Fibroblast of lung (primary cell): ENCODE data around the gene MAP3K3. TPM values are rescaled to one million over a fixed set of nuclear protein-coding genes. Genes with fewer than 3 reads are reported as not detected.

Source experiments
- DNase-seq, 2 donors: peaks; one replicate each; pipeline versions ENCODE4 v3.0.0 to v3.0.0-alpha.2; 2010; ENCODE audit warnings: low read depth in 2 of 2
- H2AFZ ChIP-seq: 2 replicates; pipeline ENCODE4 v1.5.1; 2012; ENCODE audit warnings: low read length, control low read depth, inconsistent platforms
- H3K27ac ChIP-seq: 2 replicates; pipeline ENCODE4 v1.5.1; 2011; ENCODE audit warnings: low read length, control low read depth; ENCODE audit not compliant: insufficient read depth
- H3K27me3 ChIP-seq: 2 replicates; pipeline ENCODE4 v1.5.1; 2011; ENCODE audit warnings: mild to moderate bottlenecking, low read length; ENCODE audit not compliant: control insufficient read depth, insufficient read depth
- H3K36me3 ChIP-seq: 2 replicates; pipeline ENCODE4 v1.5.1; 2011; ENCODE audit warnings: low read length; ENCODE audit not compliant: control insufficient read depth, insufficient read depth
- H3K4me1 ChIP-seq: 2 replicates; pipeline ENCODE4 v1.5.1; 2011; ENCODE audit warnings: low read length; ENCODE audit not compliant: control insufficient read depth, insufficient read depth; ENCODE audit errors: extremely low read depth
- H3K4me2 ChIP-seq: 2 replicates; pipeline ENCODE4 v1.5.1; 2011; ENCODE audit warnings: low read length, control low read depth; ENCODE audit not compliant: insufficient read depth; ENCODE audit errors: extremely low read depth
- H3K4me3 ChIP-seq, 4 experiments: fragments of 200-600 bp in 1 of 4; sonication (generic) in 1 of 4; replicated peaks in 1 of 4; 2 replicates each; pipeline ENCODE4 v1.5.1; 2011 to 2016; ENCODE audit warnings: low read length in 4 of 4, low read depth in 3 of 4, mild to moderate bottlenecking in 3 of 4, control low read depth in 2 of 4, inconsistent platforms in 1 of 4, mixed read lengths in 1 of 4; ENCODE audit not compliant: insufficient read depth in 1 of 4; ENCODE audit errors: control extremely low read depth in 1 of 4
- H3K79me2 ChIP-seq: 2 replicates; pipeline ENCODE4 v1.5.1; 2012; ENCODE audit warnings: mild to moderate bottlenecking, low read length, inconsistent platforms; ENCODE audit not compliant: control insufficient read depth, insufficient read depth
- H3K9ac ChIP-seq: 2 replicates; pipeline ENCODE4 v1.5.1; 2011; ENCODE audit warnings: mild to moderate bottlenecking, low read length, control low read depth; ENCODE audit not compliant: insufficient read depth
- H3K9me3 ChIP-seq: 2 replicates; pipeline ENCODE4 v1.5.1; 2012; ENCODE audit warnings: low read depth, low read length; ENCODE audit not compliant: control insufficient read depth, insufficient read depth
- H4K20me1 ChIP-seq: 2 replicates; pipeline ENCODE4 v1.5.1; 2011; ENCODE audit warnings: low read length; ENCODE audit not compliant: control insufficient read depth, insufficient read depth; ENCODE audit errors: extremely low read depth
- EZH2 ChIP-seq: IDR thresholded peaks from 2 replicates; pipeline ENCODE4 v1.5.1; 2012; ENCODE audit warnings: low read length, control low read depth, mild to moderate bottlenecking; ENCODE audit errors: missing control alignments
- polyA plus RNA-seq, 2 donors: library from polyadenylated mRNA; depleted of rRNA in 1 of 2; stranded (reverse) in 1 of 2; unstranded in 1 of 2; fragments of >200 nt; gene quantifications; 2 replicates each; pipeline ENCODE4 v1.2.1, GENCODE V29; 2011 to 2012; ENCODE audit warnings: missing spikeins in 1 of 2
- total RNA-seq: library from RNA; depleted of rRNA; stranded (reverse); fragments of >200 nt; gene quantifications from 2 replicates; pipeline ENCODE4 v1.2.1, GENCODE V29; 2014
- TF ChIP-seq, protein P1 (sequence below), 2 donors: IDR thresholded peaks in 1 of 2; conservative IDR thresholded peaks in 1 of 2; 1 replicate in 1 of 2; 2 replicates in 1 of 2; pipeline ENCODE4 v1.5.1; 2011 to 2012; ENCODE audit warnings: low read length in 2 of 2, control low read depth in 1 of 2, inconsistent platforms in 1 of 2, low read depth in 1 of 2, mild to moderate bottlenecking in 1 of 2

The MAP3K3 gene
- total and polyA plus RNA-seq, 2 donors (not counting 1 experiment from before 2014, with no cell fraction given), result 13.8 to 32.0 TPM

DNA sequence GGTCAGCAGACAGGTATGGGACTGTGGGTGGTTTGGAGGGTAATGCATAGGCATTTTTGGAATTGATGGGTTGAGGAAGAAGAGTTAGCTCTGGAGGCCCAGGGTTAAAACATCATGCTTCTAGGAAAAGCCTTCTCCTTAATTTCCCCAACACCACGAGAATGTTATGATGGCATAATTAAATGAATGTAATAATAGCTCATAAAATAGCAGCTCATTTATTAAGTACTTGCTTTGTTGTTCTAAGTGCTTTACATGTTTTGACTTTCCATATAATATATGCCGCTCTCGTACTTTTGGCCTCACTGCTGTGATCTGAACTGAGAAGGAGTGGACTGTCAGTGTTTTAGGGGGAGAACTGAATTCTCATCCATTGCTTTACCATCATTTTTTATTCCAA is 63.4 kb downstream of the MAP3K3 start:
- no peaks in the 10 kb centered on the region for H4K20me1 ChIP-seq
- no peak overlapping the region for H3K9ac ChIP-seq
- H3K79me2 ChIP-seq, result no peaks in the 10 kb centered on the region
- H3K4me3 ChIP-seq, result no peak overlapping the region
- no peaks in the 10 kb centered on the region for H3K27me3 ChIP-seq
- TF ChIP-seq EZH2, result no peak
- TF ChIP-seq, protein P1, sequence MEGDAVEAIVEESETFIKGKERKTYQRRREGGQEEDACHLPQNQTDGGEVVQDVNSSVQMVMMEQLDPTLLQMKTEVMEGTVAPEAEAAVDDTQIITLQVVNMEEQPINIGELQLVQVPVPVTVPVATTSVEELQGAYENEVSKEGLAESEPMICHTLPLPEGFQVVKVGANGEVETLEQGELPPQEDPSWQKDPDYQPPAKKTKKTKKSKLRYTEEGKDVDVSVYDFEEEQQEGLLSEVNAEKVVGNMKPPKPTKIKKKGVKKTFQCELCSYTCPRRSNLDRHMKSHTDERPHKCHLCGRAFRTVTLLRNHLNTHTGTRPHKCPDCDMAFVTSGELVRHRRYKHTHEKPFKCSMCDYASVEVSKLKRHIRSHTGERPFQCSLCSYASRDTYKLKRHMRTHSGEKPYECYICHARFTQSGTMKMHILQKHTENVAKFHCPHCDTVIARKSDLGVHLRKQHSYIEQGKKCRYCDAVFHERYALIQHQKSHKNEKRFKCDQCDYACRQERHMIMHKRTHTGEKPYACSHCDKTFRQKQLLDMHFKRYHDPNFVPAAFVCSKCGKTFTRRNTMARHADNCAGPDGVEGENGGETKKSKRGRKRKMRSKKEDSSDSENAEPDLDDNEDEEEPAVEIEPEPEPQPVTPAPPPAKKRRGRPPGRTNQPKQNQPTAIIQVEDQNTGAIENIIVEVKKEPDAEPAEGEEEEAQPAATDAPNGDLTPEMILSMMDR (conservative IDR thresholded peaks at IDR 0.05 in 1 of 2, IDR thresholded peaks at IDR 0.05 in 1 of 2; ENCODE audit: low read depth in 1 of 2, low read length in 2 of 2), result no peak
- no peak for DNase-seq
- H3K9me3 ChIP-seq, result no peaks in the 10 kb centered on the region
- H3K4me2 ChIP-seq, result no peak overlapping the region
- peaks cover 5% of the 10 kb centered on the region for H3K36me3 ChIP-seq
- H3K27ac ChIP-seq, result no peak overlapping the region
- H2AFZ ChIP-seq, result no peak overlapping the region
- H3K4me1 ChIP-seq, result no peaks in the 10 kb centered on the region

DNA sequence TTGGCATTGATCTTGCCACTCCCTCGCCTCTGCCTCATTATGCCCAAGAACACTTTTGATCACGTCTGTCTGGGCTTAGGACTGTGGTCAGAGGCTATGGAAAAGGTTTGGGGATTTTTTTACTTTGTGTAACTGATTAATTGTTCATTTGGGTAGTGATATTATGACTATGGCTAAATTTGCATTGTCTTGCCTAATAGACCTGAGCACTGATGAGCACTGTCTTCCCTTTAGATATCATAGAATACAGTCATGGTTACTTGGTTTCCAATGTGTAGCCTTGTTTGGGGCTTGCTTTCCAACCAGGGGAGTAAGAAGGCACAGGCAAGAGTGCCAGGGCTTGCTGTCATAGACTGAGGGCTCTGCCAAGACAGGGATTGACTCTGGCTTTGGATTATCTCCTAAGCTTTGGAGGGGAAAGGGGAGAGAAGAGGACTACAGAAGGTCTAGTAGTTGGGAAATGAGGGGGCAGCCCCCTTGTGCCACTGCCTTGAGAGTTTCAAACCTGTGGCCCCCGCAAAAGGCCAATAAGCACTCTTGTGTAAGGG is 64.0 kb downstream of the MAP3K3 start:
- Histone ChIP-seq H3K27ac (no peak overlapping the region), H3K36me3 (peaks cover 6% of the 10 kb centered on the region), H3K4me3 (no peak overlapping the region), H4K20me1 (no peaks in the 10 kb centered on the region), H3K9ac (no peak overlapping the region), H3K79me2 (no peaks in the 10 kb centered on the region), H3K9me3 (no peaks in the 10 kb centered on the region), H3K4me1 (no peaks in the 10 kb centered on the region), H3K4me2 (no peak overlapping the region), H3K27me3 (no peaks in the 10 kb centered on the region), H2AFZ (no peak overlapping the region)
- DNase-seq, result no peak
- no peak for TF ChIP-seq EZH2
- TF ChIP-seq, protein P1 (conservative IDR thresholded peaks at IDR 0.05 in 1 of 2, IDR thresholded peaks at IDR 0.05 in 1 of 2; ENCODE audit: low read depth in 1 of 2, low read length in 2 of 2), result no peak

DNA sequence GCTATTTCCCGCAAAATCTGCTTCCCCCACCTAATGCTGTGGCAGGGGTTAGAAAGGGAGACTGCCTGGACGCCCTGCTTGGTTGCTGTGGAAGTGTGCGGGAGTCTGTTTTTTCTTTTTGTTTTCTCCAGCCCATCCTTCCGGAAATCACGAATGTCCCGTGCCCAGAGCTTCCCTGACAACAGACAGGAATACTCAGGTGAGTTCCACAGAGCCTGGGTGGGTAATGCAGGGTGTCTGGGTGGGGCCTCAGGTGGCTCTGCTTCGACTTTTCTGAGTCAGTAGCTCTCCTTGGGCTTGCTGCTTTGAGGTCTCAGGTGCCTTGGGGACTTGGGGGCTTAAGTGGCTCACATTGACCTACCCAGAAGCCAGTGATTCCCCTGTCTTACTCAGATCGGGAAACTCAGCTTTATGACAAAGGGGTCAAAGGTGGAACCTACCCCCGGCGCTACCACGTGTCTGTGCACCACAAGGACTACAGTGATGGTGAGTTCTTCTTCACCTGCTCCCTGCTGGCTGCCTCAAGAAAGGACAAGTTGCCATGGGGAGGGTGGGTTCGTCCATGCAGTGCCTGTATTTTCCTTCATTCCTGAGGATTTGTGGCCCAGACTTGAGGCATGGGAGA is 66.3 kb downstream of the MAP3K3 start:
- Histone ChIP-seq H3K79me2 (no peaks in the 10 kb centered on the region), H3K36me3 (peaks cover 11% of the 10 kb centered on the region), H3K27me3 (no peaks in the 10 kb centered on the region), H3K4me3 (no peak overlapping the region), H2AFZ (no peak overlapping the region), H3K9me3 (no peaks in the 10 kb centered on the region), H3K4me1 (no peaks in the 10 kb centered on the region), H3K9ac (no peak overlapping the region), H3K27ac (no peak overlapping the region), H3K4me2 (no peak overlapping the region), H4K20me1 (no peaks in the 10 kb centered on the region)
- TF ChIP-seq, protein P1 (conservative IDR thresholded peaks at IDR 0.05 in 1 of 2, IDR thresholded peaks at IDR 0.05 in 1 of 2; ENCODE audit: low read depth in 1 of 2, low read length in 2 of 2), result no peak
- TF ChIP-seq EZH2, result no peak
- DNase-seq, result no peak
